Spleen (tissue), 7 donors: ENCODE results near the gene BOLA2B.
"Not testable (repeated sequence)": the region's sequence is repeated elsewhere in the genome, so short reads cannot be mapped to it uniquely, and the experiment has no call there.

Source experiments
- CTCF ChIP-seq, 11 experiments: fragments of 200-600 bp in 7 of 11; fragments of 450-650 bp in 4 of 11; sonication (generic) in 4 of 11; IDR thresholded peaks in 8 of 11; conservative IDR thresholded peaks in 3 of 11; 1 replicate in 7 of 11; 2 replicates in 4 of 11; pipeline versions ENCODE4 v1.4.0 to v1.8.0; 2016 to 2021; ENCODE audit warnings: antibody characterized with exemption in 11 of 11, inconsistent platforms in 4 of 11, mild to moderate bottlenecking in 1 of 11
- POLR2A ChIP-seq, 3 donors: fragments of 450-650 bp; IDR thresholded peaks; one replicate each; pipeline ENCODE4 v1.5.1; 2017; ENCODE audit warnings: antibody characterized with exemption in 3 of 3, mild to moderate bottlenecking in 1 of 3
- donor health status: DM: no; HTN: no; CAD: no; lungs with moderate emphysema.
- donor health status: DM: no; HTN: no; CAD: no.
- donor health status: DM: no; HTN: no; CAD: no.

DNA sequence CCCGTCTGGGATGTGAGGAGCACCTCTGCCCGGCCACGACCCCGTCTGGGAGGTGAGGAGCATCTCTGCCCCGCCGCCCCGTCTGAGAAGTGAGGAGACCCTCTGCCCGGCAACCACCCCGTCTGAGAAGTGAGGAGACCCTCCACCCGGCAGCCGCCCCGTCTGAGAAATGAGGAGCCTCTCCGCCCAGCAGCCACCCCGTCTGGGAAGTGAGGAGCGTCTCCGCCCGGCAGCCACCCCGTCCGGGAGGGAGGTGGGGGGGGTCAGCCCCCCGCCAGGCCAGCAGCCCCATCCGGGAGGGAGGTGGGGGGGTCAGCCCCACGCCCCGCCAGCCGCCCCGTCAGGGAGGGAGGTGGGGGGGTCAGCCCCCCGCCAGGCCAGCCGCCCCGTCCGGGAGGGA, 24.7 kb downstream of the BOLA2B start:
- TF ChIP-seq CTCF (IDR thresholded peaks at IDR 0.05 in 8 of 11, conservative IDR thresholded peaks at IDR 0.05 in 3 of 11); POLR2A (IDR thresholded peaks at IDR 0.05): not testable (repeated sequence)
